HPDE6-E6E7 (cell line): ENCODE data around the gene FGFRL1.

Experiments
- DNase-seq: peaks from one replicate; pipeline ENCODE4 v3.0.0; 2011; ENCODE audit warnings: missing footprints; ENCODE audit errors: extremely low spot score

FGFRL1 gene

GRCh38 chr4:1006856-1007255, 4.6 kb upstream of the FGFRL1 start:
- no peak for DNase-seq

GRCh38 chr4:1008840-1009541, 2.4 kb upstream of the FGFRL1 start:
- no peak for DNase-seq

- no peak for DNase-seq
Observed at GRCh38 chr4:1009542-1010394, 1.7 kb upstream of the FGFRL1 start.

GRCh38 chr4:1010395-1011021, 918 bp upstream of the FGFRL1 start:
- DNase-seq, result peak; percentile 89

- no peak for DNase-seq
Observed at GRCh38 chr4:1011666-1012033, 224 bp downstream of the FGFRL1 start.

GRCh38 chr4:1012034-1012739, 761 bp downstream of the FGFRL1 start:
- no peak for DNase-seq

- DNase-seq, result no peak
Observed at GRCh38 chr4:1013225-1014073, 2.0 kb downstream of the FGFRL1 start.

- no peak for DNase-seq
Observed at GRCh38 chr4:1014291-1015167, 3.1 kb downstream of the FGFRL1 start.

- no peak for DNase-seq
Observed at GRCh38 chr4:1015179-1015578, 3.8 kb downstream of the FGFRL1 start.

GRCh38 chr4:1015746-1016145, 4.3 kb downstream of the FGFRL1 start:
- no peak for DNase-seq

GRCh38 chr4:1017211-1017610, 5.8 kb downstream of the FGFRL1 start:
- no peak for DNase-seq

- no peak for DNase-seq
Observed at GRCh38 chr4:1017706-1018105, 6.3 kb downstream of the FGFRL1 start.

GRCh38 chr4:1018147-1019020, 7.0 kb downstream of the FGFRL1 start:
- DNase-seq, result no peak

GRCh38 chr4:1019320-1019719, 7.9 kb downstream of the FGFRL1 start:
- no peak for DNase-seq

- no peak for DNase-seq
Observed at GRCh38 chr4:1019729-1020470, 8.5 kb downstream of the FGFRL1 start.

GRCh38 chr4:1021386-1022050, 10.1 kb downstream of the FGFRL1 start:
- DNase-seq, result no peak

- DNase-seq, result no peak
Observed at GRCh38 chr4:1022051-1022738, 10.8 kb downstream of the FGFRL1 start.
